Adrenal gland (tissue), 5 donors: ENCODE results near the gene CNOT10.

Experiments
- POLR2A ChIP-seq, 2 donors: fragments of 450-650 bp; IDR thresholded peaks; one replicate each; pipeline ENCODE4 v1.6.1; 2017; ENCODE audit warnings: antibody characterized with exemption in 2 of 2, mild to moderate bottlenecking in 2 of 2, moderate library complexity in 1 of 2
- TF ChIP-seq, protein P1 (sequence below), 6 experiments: fragments of 450-650 bp in 4 of 6; fragments of 200-600 bp in 2 of 6; sonication (generic) in 1 of 6; IDR thresholded peaks; 1 replicate in 5 of 6; 2 replicates in 1 of 6; pipeline versions ENCODE4 v1.5.1 to v1.8.0; 2016 to 2021; ENCODE audit warnings: antibody characterized with exemption in 6 of 6, mild to moderate bottlenecking in 2 of 6, moderate library complexity in 1 of 6
- donor health status: DM: no; HTN: no; CAD: no.

DNA sequence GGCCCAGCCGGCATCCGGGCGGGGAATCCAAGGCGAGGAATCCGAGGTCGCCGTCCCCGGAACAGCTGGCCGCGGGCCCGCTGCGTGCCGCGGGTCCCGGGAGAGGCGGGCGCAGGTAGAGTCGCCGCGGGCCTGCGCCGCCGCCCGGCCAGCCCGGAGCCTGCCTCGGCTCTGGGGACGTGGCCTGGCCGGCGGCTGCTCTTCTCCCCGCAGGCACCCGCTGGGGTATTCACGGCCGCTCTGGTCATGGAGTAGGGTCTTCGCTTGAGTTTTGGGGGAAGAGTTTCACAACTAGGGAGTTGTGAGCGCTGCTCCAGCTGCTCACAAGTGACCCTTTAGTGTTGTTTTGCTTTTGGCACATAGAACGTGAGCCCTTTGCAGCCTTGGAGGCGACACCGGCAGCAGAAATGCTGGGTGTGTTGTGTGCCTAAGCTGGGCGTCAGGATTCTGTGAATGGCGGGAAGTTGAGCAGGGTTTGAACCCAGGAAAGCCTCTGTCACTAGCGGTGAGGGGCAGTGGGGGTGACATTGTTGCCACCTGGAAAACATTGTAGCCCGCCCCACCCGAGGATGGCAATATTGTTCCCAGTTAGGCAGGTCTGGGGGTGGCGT, 136.8 kb downstream of the CNOT10 start:
- TF ChIP-seq POLR2A (IDR thresholded peaks at IDR 0.05) = no peak
- TF ChIP-seq, protein P1, sequence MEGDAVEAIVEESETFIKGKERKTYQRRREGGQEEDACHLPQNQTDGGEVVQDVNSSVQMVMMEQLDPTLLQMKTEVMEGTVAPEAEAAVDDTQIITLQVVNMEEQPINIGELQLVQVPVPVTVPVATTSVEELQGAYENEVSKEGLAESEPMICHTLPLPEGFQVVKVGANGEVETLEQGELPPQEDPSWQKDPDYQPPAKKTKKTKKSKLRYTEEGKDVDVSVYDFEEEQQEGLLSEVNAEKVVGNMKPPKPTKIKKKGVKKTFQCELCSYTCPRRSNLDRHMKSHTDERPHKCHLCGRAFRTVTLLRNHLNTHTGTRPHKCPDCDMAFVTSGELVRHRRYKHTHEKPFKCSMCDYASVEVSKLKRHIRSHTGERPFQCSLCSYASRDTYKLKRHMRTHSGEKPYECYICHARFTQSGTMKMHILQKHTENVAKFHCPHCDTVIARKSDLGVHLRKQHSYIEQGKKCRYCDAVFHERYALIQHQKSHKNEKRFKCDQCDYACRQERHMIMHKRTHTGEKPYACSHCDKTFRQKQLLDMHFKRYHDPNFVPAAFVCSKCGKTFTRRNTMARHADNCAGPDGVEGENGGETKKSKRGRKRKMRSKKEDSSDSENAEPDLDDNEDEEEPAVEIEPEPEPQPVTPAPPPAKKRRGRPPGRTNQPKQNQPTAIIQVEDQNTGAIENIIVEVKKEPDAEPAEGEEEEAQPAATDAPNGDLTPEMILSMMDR (IDR thresholded peaks at IDR 0.05) = no peak
